Measurements from ENCODE around the gene ATF4.

ATF4 gene

GRCh38 chr22:39482768-39483167 is 37.6 kb upstream of the ATF4 start:
- TF ChIP-seq ZFX (IDR thresholded peaks at IDR 0.05): no peak
- TF ChIP-seq CTCF (conservative IDR thresholded peaks at IDR 0.05): no peak
- no peak overlapping the region for H3K27ac ChIP-seq

GRCh38 chr22:39486951-39487825 is 33.2 kb upstream of the ATF4 start:
- TF ChIP-seq ZFX (IDR thresholded peaks at IDR 0.05): no peak
- no peak for TF ChIP-seq CTCF (conservative IDR thresholded peaks at IDR 0.05)
- H3K27ac ChIP-seq: no peak overlapping the region

- no peak overlapping the region for H3K27ac ChIP-seq
- TF ChIP-seq CTCF (conservative IDR thresholded peaks at IDR 0.05) (no peak), ZFX (IDR thresholded peaks at IDR 0.05) (no peak)
These were observed 32.4 kb upstream of the ATF4 start for GRCh38 chr22:39487826-39488520.

- TF ChIP-seq CTCF (conservative IDR thresholded peaks at IDR 0.05): no peak
- H3K27ac ChIP-seq: no peak overlapping the region
These were observed 31.7 kb upstream of the ATF4 start for GRCh38 chr22:39488563-39489083.

- no peak overlapping the region for H3K27ac ChIP-seq
- no peak for TF ChIP-seq CTCF (conservative IDR thresholded peaks at IDR 0.05)
- TF ChIP-seq ZFX (IDR thresholded peaks at IDR 0.05): no peak
These were observed 31.0 kb upstream of the ATF4 start for GRCh38 chr22:39489094-39490068.

- H3K27ac ChIP-seq: no peak overlapping the region
- no peak for TF ChIP-seq ZFX (IDR thresholded peaks at IDR 0.05)
These were observed 30.1 kb upstream of the ATF4 start for GRCh38 chr22:39490135-39490798.
